HUES48 (cell line): ENCODE measurements around the gene HES1.

Experiments
- H3K27ac ChIP-seq: one replicate; pipeline ENCODE4 v1.7.0; 2013; ENCODE audit warnings: low read depth, low read length, inconsistent platforms
- H3K27me3 ChIP-seq: 2 replicates; pipeline ENCODE4 v1.6.1; 2013; ENCODE audit warnings: mild to moderate bottlenecking, low read length; ENCODE audit not compliant: control insufficient read depth, insufficient read depth
- H3K36me3 ChIP-seq: 2 replicates; pipeline ENCODE4 v1.6.1; 2013; ENCODE audit warnings: low read length; ENCODE audit not compliant: control insufficient read depth, insufficient read depth
- H3K4me1 ChIP-seq: 2 replicates; pipeline ENCODE4 v1.6.1; 2013; ENCODE audit warnings: mild to moderate bottlenecking, low read length; ENCODE audit not compliant: control insufficient read depth, insufficient read depth
- H3K4me3 ChIP-seq: 2 replicates; pipeline ENCODE4 v1.5.1; 2013; ENCODE audit warnings: mild to moderate bottlenecking, low read depth, low read length
- H3K9ac ChIP-seq: 2 replicates; pipeline ENCODE4 v1.6.1; 2013; ENCODE audit warnings: mild to moderate bottlenecking, low read depth, low read length, moderate library complexity
- H3K9me3 ChIP-seq: 2 replicates; pipeline ENCODE4 v1.6.1; 2013; ENCODE audit warnings: low read length; ENCODE audit not compliant: control insufficient read depth, insufficient read depth

Gene HES1

GRCh38 chr3:194163697-194164096 lies 27.7 kb downstream of the HES1 start:
- Histone ChIP-seq H3K4me1 (peaks cover 55% of the 10 kb centered on the region), H3K36me3 (no peaks in the 10 kb centered on the region), H3K27me3 (peaks cover 8% of the 10 kb centered on the region; the same call in 1 of the 2 replicates), H3K9ac (no peak overlapping the region), H3K4me3 (no peak overlapping the region), H3K27ac (no peak overlapping the region), H3K9me3 (no peaks in the 10 kb centered on the region)

DNA sequence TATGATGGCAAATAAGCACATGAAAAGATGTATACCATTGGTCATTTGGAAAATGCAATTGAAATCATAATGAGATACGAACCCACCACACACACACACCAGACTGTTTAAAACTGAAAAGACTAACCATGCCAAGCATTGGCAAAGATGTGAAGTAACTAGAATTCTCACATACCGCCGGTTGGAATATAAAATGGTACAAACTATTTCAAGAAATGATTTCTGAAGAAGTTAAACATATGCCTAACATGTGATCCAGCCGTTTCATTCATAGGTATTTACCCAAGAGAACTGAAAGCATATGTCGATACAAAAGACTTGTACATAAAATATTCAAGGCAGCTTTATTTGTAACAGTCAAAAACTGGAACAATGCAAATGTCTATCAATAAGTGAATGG lies 28.9 kb downstream of the HES1 start:
- no peak overlapping the region for H3K27ac ChIP-seq
- peaks cover 8% of the 10 kb centered on the region; the same call in 1 of the 2 replicates for H3K27me3 ChIP-seq
- no peaks in the 10 kb centered on the region for H3K36me3 ChIP-seq
- no peak overlapping the region for H3K9ac ChIP-seq
- no peaks in the 10 kb centered on the region for H3K9me3 ChIP-seq
- H3K4me1 ChIP-seq = peaks cover 55% of the 10 kb centered on the region
- H3K4me3 ChIP-seq = no peak overlapping the region

GRCh38 chr3:194165271-194166018 lies 29.5 kb downstream of the HES1 start:
- Histone ChIP-seq H3K9ac (no peak overlapping the region), H3K4me3 (no peak overlapping the region), H3K4me1 (peaks cover 59% of the 10 kb centered on the region), H3K27me3 (peaks cover 8% of the 10 kb centered on the region; the same call in 1 of the 2 replicates), H3K27ac (no peak overlapping the region), H3K9me3 (no peaks in the 10 kb centered on the region), H3K36me3 (no peaks in the 10 kb centered on the region)

GRCh38 chr3:194166682-194167479 lies 30.9 kb downstream of the HES1 start:
- Histone ChIP-seq H3K9ac (no peak overlapping the region), H3K9me3 (no peaks in the 10 kb centered on the region), H3K4me3 (no peak overlapping the region), H3K36me3 (no peaks in the 10 kb centered on the region), H3K27ac (peak overlapping the region; percentile 54), H3K4me1 (peaks cover 47% of the 10 kb centered on the region), H3K27me3 (no peaks in the 10 kb centered on the region)

- Histone ChIP-seq H3K36me3 (no peaks in the 10 kb centered on the region), H3K27ac (peak overlapping the region; percentile 54), H3K27me3 (no peaks in the 10 kb centered on the region), H3K9ac (no peak overlapping the region), H3K9me3 (no peaks in the 10 kb centered on the region), H3K4me1 (peaks cover 41% of the 10 kb centered on the region), H3K4me3 (no peak overlapping the region)
Measured at GRCh38 chr3:194167480-194168282, 31.7 kb downstream of the HES1 start.

- no peaks in the 10 kb centered on the region for H3K36me3 ChIP-seq
- H3K4me3 ChIP-seq = no peak overlapping the region
- no peak overlapping the region for H3K27ac ChIP-seq
- H3K4me1 ChIP-seq = peaks cover 34% of the 10 kb centered on the region
- H3K27me3 ChIP-seq = no peaks in the 10 kb centered on the region
- H3K9ac ChIP-seq = no peak overlapping the region
- H3K9me3 ChIP-seq = no peaks in the 10 kb centered on the region
Measured at GRCh38 chr3:194168994-194169393, 33.0 kb downstream of the HES1 start.

DNA sequence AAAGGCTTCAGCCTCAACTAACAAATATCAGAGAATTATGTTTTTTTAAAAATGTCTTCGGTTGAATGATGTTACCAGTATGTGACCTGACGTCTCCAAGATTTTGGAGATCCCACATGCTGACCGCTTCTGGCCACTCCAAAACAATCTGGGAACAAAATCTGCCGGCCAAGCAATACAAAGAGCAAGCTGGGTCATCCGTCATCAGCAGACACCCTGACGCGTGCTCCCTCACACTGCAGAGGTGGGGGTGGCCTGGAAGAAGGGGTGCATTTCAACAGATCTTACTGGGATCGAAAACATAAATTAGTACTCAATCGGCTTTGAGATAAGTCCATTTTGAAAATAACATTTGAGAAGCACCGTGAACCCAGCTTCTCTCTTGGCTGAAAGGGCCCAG lies 33.6 kb downstream of the HES1 start:
- Histone ChIP-seq H3K27ac (no peak overlapping the region), H3K36me3 (no peaks in the 10 kb centered on the region), H3K9ac (no peak overlapping the region)

GRCh38 chr3:194170793-194171192 lies 34.8 kb downstream of the HES1 start:
- no peaks in the 10 kb centered on the region for H3K9me3 ChIP-seq
- no peak overlapping the region for H3K9ac ChIP-seq
- H3K27me3 ChIP-seq = no peaks in the 10 kb centered on the region
- no peaks in the 10 kb centered on the region for H3K36me3 ChIP-seq
- H3K4me1 ChIP-seq = peaks cover 38% of the 10 kb centered on the region
- H3K4me3 ChIP-seq = no peak overlapping the region
- no peak overlapping the region for H3K27ac ChIP-seq

More for the DNA sequence above, 33.6 kb downstream of the HES1 start:
- H3K4me3 ChIP-seq = no peak overlapping the region
- H3K4me1 ChIP-seq = peaks cover 31% of the 10 kb centered on the region
- H3K9me3 ChIP-seq = no peaks in the 10 kb centered on the region
- no peaks in the 10 kb centered on the region for H3K27me3 ChIP-seq

GRCh38 chr3:194174406-194174805 lies 38.5 kb downstream of the HES1 start:
- 0 out of 2 replicates have a peak, but pooled peaks cover 4% of the 10 kb centered on the region for H3K27me3 ChIP-seq
- no peak overlapping the region for H3K4me3 ChIP-seq
- H3K36me3 ChIP-seq = no peaks in the 10 kb centered on the region
- peaks cover 25% of the 10 kb centered on the region for H3K4me1 ChIP-seq
- H3K9ac ChIP-seq = no peak overlapping the region
- H3K27ac ChIP-seq = no peak overlapping the region
- H3K9me3 ChIP-seq = no peaks in the 10 kb centered on the region

GRCh38 chr3:194174980-194175379 lies 39.0 kb downstream of the HES1 start:
- 0 out of 2 replicates have a peak, but pooled peaks cover 4% of the 10 kb centered on the region for H3K27me3 ChIP-seq
- no peak overlapping the region for H3K27ac ChIP-seq
- H3K9me3 ChIP-seq = no peaks in the 10 kb centered on the region
- no peaks in the 10 kb centered on the region for H3K36me3 ChIP-seq
- H3K4me1 ChIP-seq = peaks cover 24% of the 10 kb centered on the region
- no peak overlapping the region for H3K9ac ChIP-seq
- H3K4me3 ChIP-seq = no peak overlapping the region
